ENCODE data around the gene ZCCHC2. TPM values are rescaled to one million over a fixed set of nuclear protein-coding genes. Genes with fewer than 3 reads are reported as not detected.

ZCCHC2 gene
- total RNA-seq, 1 experiment from 2014 or later: 20.6 TPM

Other genes with a start within 250 kb of the ZCCHC2 start
- gene TNFRSF11A, start 197.7 kb upstream of the ZCCHC2 start, total RNA-seq (2014; rRNA removed; shearing (Covaris generic); ENCODE audit: low replicate concordance): 1.0 and 1.2 TPM in 2 replicates
- gene PHLPP1, start 192.5 kb downstream of the ZCCHC2 start, total RNA-seq (2014; rRNA removed; shearing (Covaris generic); ENCODE audit: low replicate concordance): 5.1 and 6.3 TPM in 2 replicates